NCI-H128 (cell line): Measurements from ENCODE around the gene TEX29.

ENCODE experiments used
- DNase-seq: peaks from one replicate; lab custom pipeline; 2025; ENCODE audit not compliant: unreplicated experiment; lab: John Stamatoyannopoulos, UW

The TEX29 gene

DNA sequence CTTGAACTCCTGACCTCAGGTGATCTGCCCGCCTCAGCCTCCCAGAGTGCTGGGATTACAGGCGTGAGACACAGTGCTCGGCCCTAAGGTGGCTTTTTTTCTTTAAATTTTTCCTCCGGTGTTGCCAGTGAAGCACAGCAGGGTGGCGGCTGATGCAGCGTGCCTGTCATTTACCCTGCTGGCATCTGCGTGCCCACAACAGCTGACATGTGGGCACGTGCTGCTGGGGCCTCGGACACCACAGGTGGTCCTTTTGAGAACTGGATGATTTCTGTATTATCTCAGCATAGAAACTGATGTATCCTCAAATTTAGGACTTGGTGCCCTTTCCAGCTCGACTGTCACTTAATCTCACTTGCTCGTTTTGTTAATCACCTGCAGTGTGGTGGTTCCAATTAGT lies 31.2 kb upstream of the TEX29 start:
- no peak for DNase-seq

DNA sequence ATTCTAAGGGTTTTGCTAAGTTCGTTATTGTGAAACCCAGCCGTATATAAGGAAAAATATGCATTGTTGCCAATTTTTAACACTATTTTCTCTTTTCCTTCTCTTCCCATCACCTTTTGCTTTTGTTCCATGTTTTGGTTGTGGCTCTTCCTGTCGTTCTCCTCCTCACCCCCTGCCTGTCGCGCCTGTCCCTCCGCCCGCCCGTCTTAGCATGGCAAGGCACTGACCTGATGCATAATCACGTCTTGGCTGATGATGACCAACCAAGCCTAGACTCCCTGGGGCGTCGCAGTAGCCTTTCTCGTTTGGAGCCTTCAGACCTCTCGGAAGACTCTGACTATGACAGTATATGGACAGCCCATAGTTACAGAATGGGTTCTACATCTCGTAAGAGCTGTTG lies 28.5 kb upstream of the TEX29 start:
- no peak for DNase-seq

GRCh38 chr13:111292710-111293485 lies 27.5 kb upstream of the TEX29 start:
- no peak for DNase-seq

DNA sequence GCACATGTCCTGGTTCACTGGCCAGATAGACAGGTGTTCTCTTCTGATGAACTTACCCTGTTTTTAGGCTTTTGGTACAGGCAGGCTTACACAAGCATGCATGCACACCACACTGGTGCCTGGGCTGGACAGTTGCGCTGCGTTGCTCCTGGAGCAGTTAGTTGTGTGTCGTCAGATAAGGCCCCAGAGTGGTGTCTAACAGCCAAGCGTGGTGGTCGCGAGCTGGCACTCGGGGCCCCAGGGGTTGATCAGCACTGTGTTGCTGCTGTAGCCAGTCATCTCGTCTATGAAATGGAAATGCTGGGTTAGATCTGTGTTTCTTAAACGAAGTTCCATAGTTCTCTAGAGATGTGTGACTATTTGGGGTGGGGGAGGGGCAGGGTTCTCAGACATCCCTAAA lies 24.6 kb upstream of the TEX29 start:
- DNase-seq = no peak

- DNase-seq = no peak
Observed at GRCh38 chr13:111296417-111296816, 24.0 kb upstream of the TEX29 start.

DNA sequence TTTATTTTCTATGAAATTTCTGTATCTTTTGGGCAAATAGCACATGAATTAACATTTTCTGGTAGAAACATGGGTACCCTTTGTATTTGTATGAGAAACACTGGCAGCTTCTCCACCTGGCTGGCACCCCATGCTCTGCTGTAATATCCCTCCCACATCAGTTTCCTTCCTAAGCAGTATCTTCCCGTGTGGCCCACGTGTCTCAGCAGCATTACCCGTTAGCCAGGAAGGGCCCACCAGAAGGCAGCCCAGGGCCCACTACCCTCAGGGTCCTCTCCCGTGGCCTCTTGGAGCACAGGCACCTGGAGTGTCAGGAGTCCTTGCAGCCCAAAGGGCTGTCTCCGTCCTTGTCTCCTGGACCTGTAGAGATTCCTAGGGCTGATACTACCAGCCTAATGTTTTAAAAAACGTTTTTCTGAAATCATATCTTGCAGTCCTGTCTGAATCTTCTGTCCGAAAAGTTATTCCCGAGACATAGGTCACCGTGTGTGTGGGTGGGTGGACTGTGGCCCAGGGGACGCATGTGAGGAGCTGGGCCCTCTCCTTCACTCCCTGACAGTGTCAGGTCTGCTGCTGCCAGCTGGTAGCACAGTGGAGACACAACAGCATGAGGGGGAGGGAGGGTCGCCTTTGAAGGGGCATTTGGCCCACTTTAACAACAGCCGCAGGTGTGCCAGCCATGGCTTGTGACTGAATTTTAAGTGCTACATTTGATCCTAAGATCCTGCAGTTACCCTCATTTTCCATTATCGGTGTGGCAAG lies 22.0 kb upstream of the TEX29 start:
- no peak for DNase-seq

GRCh38 chr13:111302045-111302726 lies 18.3 kb upstream of the TEX29 start:
- DNase-seq = no peak

GRCh38 chr13:111303559-111303958 lies 16.9 kb upstream of the TEX29 start:
- no peak for DNase-seq

DNA sequence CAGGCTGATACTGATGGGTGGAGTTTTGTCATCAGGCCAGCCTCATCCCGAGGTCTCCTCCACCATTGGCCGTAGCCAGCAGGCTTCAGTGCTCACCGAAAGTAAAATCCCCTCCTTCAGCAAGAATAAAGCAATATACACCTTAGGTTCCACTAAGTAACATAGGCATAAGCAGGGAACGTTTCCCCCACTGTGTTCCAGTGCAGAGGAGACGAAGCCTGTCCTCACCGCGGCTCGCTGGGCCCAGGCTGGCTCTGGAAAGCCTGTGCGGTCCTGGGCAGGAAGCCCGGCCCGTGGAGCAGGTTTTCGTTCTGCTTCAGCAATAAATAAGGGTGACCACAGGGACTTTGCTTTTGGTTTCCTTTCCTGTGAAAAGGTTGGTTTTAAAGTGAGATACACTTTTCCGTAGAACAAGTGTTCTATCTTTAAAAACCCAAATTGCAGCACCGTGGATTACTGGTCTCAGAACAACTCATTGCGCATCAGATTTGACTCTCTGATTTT lies 16.3 kb upstream of the TEX29 start:
- DNase-seq = no peak

DNA sequence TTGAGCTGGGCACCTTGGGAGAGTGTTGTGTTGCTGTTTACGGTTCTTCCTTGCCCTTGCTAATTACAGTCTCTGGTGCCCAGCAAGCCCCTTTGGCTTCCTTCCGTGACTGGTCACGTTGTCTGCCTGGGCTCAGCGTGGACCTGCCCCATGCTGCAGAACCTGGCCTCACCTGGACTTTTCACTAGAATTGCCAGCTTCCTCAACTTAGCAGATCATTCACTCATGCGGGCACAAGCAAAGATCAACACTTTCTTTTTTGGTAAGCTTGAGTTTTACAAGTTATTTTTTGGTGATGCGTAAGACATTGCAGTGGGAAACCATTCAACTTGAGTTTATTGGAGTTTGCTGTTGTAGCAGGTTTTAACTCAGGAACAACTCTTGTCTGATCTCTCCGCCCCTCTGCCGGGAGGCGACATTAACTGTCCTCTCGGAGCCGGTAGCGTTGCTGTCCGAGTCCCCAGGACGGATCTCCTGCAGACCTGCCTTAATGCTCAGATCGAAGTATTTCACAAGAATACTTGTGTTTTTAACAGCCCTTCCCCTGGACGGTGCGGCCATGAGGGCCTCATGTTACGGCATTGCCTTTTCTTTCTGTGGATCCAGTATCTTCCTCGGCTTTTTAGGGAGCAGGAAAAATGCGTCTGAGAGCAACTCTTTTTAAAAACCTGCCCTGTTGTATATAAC lies 15.7 kb upstream of the TEX29 start:
- no peak for DNase-seq

DNA sequence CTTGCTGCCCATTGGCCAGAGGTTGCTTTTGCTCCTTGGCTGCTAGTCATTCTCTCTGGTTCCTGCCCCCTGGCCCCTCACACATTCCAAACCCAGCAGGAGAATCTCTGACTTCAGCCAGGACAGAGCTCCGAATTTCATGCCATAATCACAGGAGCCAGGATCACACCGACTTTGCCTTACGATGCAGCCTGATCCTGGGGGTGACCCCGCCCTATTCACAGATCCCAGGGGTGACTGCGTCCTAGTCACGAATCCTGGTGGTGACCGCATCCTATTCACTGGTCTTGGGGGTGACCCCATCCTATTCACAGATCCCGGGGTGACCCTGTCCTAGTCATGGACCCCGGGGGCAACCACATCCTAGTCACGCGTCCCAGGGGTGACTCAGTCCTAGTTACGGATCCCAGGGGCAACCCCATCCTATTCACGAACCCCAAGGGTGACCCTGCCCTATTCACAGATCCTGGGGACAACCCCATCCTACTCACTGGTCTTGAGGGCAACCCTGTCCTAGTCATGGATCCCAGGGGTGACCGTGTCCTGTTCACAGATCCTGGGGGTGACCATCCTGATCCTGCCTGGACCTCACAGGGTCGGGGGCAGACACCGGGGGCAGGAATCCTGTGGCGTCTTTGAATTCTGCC lies 7.4 kb upstream of the TEX29 start:
- no peak for DNase-seq

DNA sequence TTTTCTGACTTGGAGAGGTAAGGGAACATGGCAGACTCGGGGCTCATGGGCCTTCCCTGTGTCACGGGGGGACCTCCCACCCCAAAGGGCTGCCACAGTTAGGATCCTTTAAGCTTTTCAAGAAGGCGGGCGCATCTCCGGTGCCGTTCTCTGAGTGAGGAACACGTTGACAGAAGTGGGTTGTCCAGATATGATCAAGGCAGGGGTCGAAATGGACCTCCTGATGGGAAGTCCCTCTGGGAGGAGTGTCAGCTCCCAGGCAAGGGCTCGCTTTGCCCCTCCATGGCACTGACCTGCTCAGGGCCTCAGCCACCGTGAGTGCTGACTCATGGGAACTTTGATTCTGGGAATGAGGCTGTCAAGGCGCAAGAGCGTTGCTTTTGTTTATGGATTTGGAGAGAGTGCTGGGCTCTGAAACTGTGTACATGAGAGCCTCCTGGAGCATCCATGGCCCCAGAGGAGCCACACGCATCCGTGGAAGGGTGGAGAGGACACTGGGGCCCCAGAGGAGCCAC lies 6.5 kb upstream of the TEX29 start:
- no peak for DNase-seq

GRCh38 chr13:111314852-111315251 lies 5.6 kb upstream of the TEX29 start:
- no peak for DNase-seq

- no peak for DNase-seq
Observed at GRCh38 chr13:111315347-111315995, 5.0 kb upstream of the TEX29 start.

GRCh38 chr13:111316161-111316730 lies 4.2 kb upstream of the TEX29 start:
- no peak for DNase-seq

DNA sequence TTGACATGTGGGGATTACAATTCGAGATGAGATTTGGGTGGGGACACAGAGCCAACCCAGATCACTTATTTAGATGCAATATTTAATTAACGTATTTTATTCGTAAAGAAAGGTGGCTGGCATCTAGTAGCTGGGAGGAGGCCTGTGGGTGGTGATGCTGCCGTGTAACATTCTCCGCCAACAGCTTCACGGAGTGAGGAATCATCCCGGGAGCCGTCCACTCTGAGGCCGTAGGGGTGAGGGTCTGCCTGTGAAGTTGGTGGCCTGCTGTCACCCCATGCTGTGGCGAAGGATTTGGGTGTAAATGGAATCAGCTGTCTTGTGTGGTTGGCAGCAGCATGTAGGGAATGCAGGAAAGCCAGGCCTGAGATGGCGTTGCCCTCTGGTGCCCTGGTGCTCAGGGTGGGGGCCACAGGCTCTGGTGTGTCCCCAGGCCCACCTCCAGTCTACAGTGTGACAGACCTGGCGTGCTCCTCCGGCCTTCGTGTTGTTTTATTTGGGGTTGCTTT lies 3.3 kb upstream of the TEX29 start:
- DNase-seq = no peak

DNA sequence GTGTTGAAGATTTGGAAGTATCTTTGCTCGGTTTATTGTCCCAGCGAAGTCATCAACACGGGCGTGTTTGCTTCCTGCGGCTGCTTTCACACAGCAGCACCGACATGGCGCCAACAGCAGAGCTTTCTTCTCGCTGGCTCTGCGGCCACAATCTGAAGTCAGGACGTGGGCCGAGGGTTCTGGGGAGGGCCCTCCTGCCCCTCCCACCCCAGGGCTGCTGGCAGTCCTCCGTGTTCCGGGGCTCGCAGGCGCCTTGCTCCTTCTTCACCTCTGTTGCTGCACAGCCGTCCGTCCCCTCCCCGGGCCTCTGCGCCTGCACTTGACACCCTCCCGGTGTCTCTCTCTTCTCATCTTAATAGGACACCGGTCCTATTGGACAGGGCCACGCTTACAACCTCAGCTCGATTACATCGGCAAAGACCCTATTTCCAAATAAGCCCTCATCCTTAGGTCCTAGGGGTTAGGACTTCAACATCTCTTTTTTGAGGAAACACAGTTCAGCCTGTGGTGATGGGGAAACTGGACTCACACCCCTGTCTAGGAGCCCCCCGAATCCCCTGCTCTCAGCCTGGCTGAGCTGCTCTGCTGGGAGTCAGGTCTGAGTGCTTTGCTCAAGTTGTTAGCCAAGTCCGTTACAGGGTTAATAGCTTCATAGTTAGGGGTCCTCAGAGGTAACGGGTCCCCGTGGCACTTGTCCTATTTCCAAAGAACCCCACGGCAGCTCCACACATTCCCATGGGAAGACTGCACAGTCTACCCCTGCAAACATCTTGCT lies 2.7 kb upstream of the TEX29 start:
- DNase-seq = no peak

DNA sequence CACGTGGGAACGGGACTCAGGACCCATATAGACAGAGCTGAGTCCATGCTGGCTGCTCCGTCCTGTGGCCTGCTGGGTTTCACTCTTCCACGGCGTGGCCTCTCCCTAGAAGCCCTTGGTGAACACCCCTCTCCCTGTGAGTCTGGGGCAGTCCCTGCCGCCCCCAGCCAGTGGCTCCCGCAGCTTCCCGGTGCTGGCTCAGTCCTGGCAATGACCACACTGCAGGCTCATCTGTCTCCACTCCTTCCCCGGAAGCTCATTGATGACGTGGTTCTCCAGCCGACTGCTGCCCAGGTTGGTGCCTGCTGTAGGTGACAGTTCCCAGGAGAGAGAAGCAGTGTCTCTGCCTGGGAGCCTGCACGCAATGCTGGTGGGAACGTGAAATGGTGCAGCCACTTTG lies 2.1 kb upstream of the TEX29 start:
- no peak for DNase-seq

- no peak for DNase-seq
Observed at GRCh38 chr13:111319521-111319920, 921 bp upstream of the TEX29 start.
